Liver (tissue), 9 donors: Measurements from ENCODE around the gene ACOT6. TPM values are rescaled to one million over a fixed set of nuclear protein-coding genes. Genes with fewer than 3 reads are reported as not detected.

Experiments
- DNase-seq: peaks from one replicate; pipeline ENCODE4 v3.0.0-alpha.2; 2017; ENCODE audit warnings: low spot score
- H3K27ac ChIP-seq, 2 donors: one replicate each; pipeline ENCODE4 v1.7.0; 2013; ENCODE audit warnings: inconsistent platforms in 2 of 2, low read length in 2 of 2, control low read depth in 1 of 2, low read depth in 1 of 2, mild to moderate bottlenecking in 1 of 2
- H3K27me3 ChIP-seq, 4 donors: one replicate each; pipeline versions ENCODE4 v1.6.1 to v1.7.0; 2013; ENCODE audit warnings: low read length in 3 of 4, inconsistent platforms in 1 of 4, mild to moderate bottlenecking in 1 of 4, moderate library complexity in 1 of 4; ENCODE audit not compliant: control insufficient read depth in 4 of 4, insufficient read depth in 4 of 4
- H3K36me3 ChIP-seq, 4 donors: one replicate each; pipeline versions ENCODE4 v1.6.1 to v1.7.0; 2013; ENCODE audit warnings: low read length in 3 of 4, mild to moderate bottlenecking in 3 of 4, low read depth in 1 of 4, moderate library complexity in 1 of 4; ENCODE audit not compliant: control insufficient read depth in 4 of 4, insufficient read depth in 3 of 4
- H3K4me1 ChIP-seq, 4 donors: one replicate each; pipeline versions ENCODE4 v1.6.1 to v1.7.0; 2013; ENCODE audit warnings: low read length in 3 of 4, mild to moderate bottlenecking in 3 of 4, moderate library complexity in 1 of 4; ENCODE audit not compliant: control insufficient read depth in 4 of 4, insufficient read depth in 4 of 4
- H3K4me3 ChIP-seq, 3 donors: one replicate each; pipeline versions ENCODE4 v1.6.1 to v1.7.0; 2013; ENCODE audit warnings: low read length in 3 of 3, control low read depth in 1 of 3, low read depth in 1 of 3, mild to moderate bottlenecking in 1 of 3
- H3K9ac ChIP-seq, 2 donors: one replicate each; pipeline ENCODE4 v1.7.0; 2013; ENCODE audit warnings: low read length in 2 of 2, mild to moderate bottlenecking in 2 of 2, moderate library complexity in 2 of 2, control low read depth in 1 of 2, low read depth in 1 of 2
- H3K9me3 ChIP-seq, 4 donors: one replicate each; pipeline versions ENCODE4 v1.6.1 to v1.7.0; 2013; ENCODE audit warnings: low read length in 3 of 4; ENCODE audit not compliant: control insufficient read depth in 4 of 4
- ATF3 ChIP-seq: IDR thresholded peaks from 2 replicates; pipeline ENCODE4 v1.6.1; 2016; ENCODE audit warnings: antibody characterized with exemption
- CTCF ChIP-seq: fragments of 150-350 bp; IDR thresholded peaks from 2 replicates; pipeline ENCODE4 v1.5.1; 2017; ENCODE audit warnings: improper control_type of control experiment, low read depth, low read length; ENCODE audit not compliant: missing input control
- FOXA1 ChIP-seq: IDR thresholded peaks from 2 replicates; pipeline ENCODE4 v1.6.1; 2016; ENCODE audit warnings: antibody characterized with exemption
- GABPA ChIP-seq, 2 donors: IDR thresholded peaks in 1 of 2; conservative IDR thresholded peaks in 1 of 2; 2 replicates each; pipeline ENCODE4 v1.6.1; 2016; ENCODE audit warnings: antibody characterized with exemption in 2 of 2, mild to moderate bottlenecking in 1 of 2, moderate library complexity in 1 of 2
- HNF4A ChIP-seq, 2 donors: conservative IDR thresholded peaks; 2 replicates each; pipeline ENCODE4 v1.6.1; 2016; ENCODE audit warnings: antibody characterized with exemption in 2 of 2, mild to moderate bottlenecking in 2 of 2
- JUND ChIP-seq, 2 donors: IDR thresholded peaks; 2 replicates each; pipeline ENCODE4 v1.6.1; 2016; ENCODE audit warnings: antibody characterized with exemption in 2 of 2
- NR2F2 ChIP-seq: IDR thresholded peaks from 2 replicates; pipeline ENCODE4 v1.6.1; 2016; ENCODE audit warnings: antibody characterized with exemption
- REST ChIP-seq: IDR thresholded peaks from 2 replicates; pipeline ENCODE4 v1.6.1; 2016; ENCODE audit warnings: antibody characterized with exemption, mild to moderate bottlenecking
- SP1 ChIP-seq: IDR thresholded peaks from 2 replicates; pipeline ENCODE4 v1.6.1; 2018; ENCODE audit warnings: antibody characterized with exemption, mild to moderate bottlenecking
- TAF1 ChIP-seq: conservative IDR thresholded peaks from 2 replicates; pipeline ENCODE4 v1.6.1; 2016; ENCODE audit warnings: antibody characterized with exemption, mild to moderate bottlenecking
- YY1 ChIP-seq: IDR thresholded peaks from 2 replicates; pipeline ENCODE4 v1.6.1; 2016; ENCODE audit warnings: antibody characterized with exemption, mild to moderate bottlenecking
- ZBTB33 ChIP-seq: IDR thresholded peaks from 2 replicates; pipeline ENCODE4 v1.6.1; 2016; ENCODE audit warnings: antibody characterized with exemption
- WGBS: extraction: QIAGEN DNeasy Blood & Tissue Kit; methylation state at CpG from one replicate; pipeline ENCODE4 v1.1.7; 2013; 5-methylcytosine and 5-hydroxymethylcytosine counted together
- polyA plus RNA-seq, 2 donors: library from polyadenylated mRNA; stranded (reverse) in 1 of 2; unstranded in 1 of 2; fragments of 200-250 nt in 1 of 2; fragments of >200 nt in 1 of 2; fragmentation: Nextera tagmentation in 1 of 2; extraction: Ambion mirVana in 1 of 2; gene quantifications; one replicate each; pipeline versions ENCODE4 v1.2.1 to v1.2.3, GENCODE V29; 2013 to 2015
- total RNA-seq, 2 donors: library from RNA; depleted of rRNA; stranded (reverse); fragments of >200 nt; gene quantifications; one replicate each; pipeline ENCODE4 v1.2.3, GENCODE V29; 2014
- donor health status: healthy.
- donor health status: healthy.
- donor health status: healthy.
- donor health status: healthy.
- donor health status: healthy.

The ACOT6 gene
- total and polyA plus RNA-seq, 4 donors: 0.65 to 1.1 (median 1.1) TPM; not detected in 1

GRCh38 chr14:73620268-73620667, 8.0 kb downstream of the ACOT6 start:
- H3K27ac ChIP-seq: no peak overlapping the region
- TF ChIP-seq HNF4A (conservative IDR thresholded peaks at IDR 0.05): peak; percentile 36 to 54
- TF ChIP-seq SP1: no peak
- peaks cover 0 to 8% (median 2%) of the 10 kb centered on the region in 4 donors for H3K4me1 ChIP-seq
- no peak overlapping the region for H3K4me3 ChIP-seq
- H3K27me3 ChIP-seq: no peaks in the 10 kb centered on the region
- H3K9ac ChIP-seq: no peak overlapping the region
- no peaks in the 10 kb centered on the region for H3K9me3 ChIP-seq
- WGBS: 66% methylated on average over 10 of the region's 10 CpGs
- H3K36me3 ChIP-seq: peaks cover 0 to 2% (median 0%) of the 10 kb centered on the region in 4 donors
- no peak for DNase-seq

GRCh38 chr14:73623504-73624054, 11.3 kb downstream of the ACOT6 start:
- no peaks in the 10 kb centered on the region for H3K27me3 ChIP-seq
- no peaks in the 10 kb centered on the region for H3K36me3 ChIP-seq
- no peak overlapping the region for H3K27ac ChIP-seq
- no peak overlapping the region for H3K9ac ChIP-seq
- TF ChIP-seq TAF1: no peak
- TF ChIP-seq REST: no peak
- TF ChIP-seq ATF3: no peak
- no peak for TF ChIP-seq GABPA (IDR thresholded peaks at IDR 0.05 in 1 of 2, conservative IDR thresholded peaks at IDR 0.05 in 1 of 2)
- TF ChIP-seq SP1: no peak
- no peak for TF ChIP-seq JUND (IDR thresholded peaks at IDR 0.05)
- TF ChIP-seq CTCF: no peak
- TF ChIP-seq HNF4A (conservative IDR thresholded peaks at IDR 0.05): no peak
- no peak for DNase-seq
- 90% methylated on average over 4 of the region's 4 CpGs for WGBS
- H3K4me3 ChIP-seq: no peak overlapping the region
- H3K4me1 ChIP-seq: peaks cover 0 to 8% (median 2%) of the 10 kb centered on the region in 4 donors
- no peaks in the 10 kb centered on the region for H3K9me3 ChIP-seq

GRCh38 chr14:73625706-73626105, 13.4 kb downstream of the ACOT6 start:
- no peaks in the 10 kb centered on the region for H3K9me3 ChIP-seq
- TF ChIP-seq ZBTB33 (no peak), NR2F2 (no peak), SP1 (no peak), HNF4A (conservative IDR thresholded peaks at IDR 0.05) (no peak), FOXA1 (no peak), YY1 (no peak)
- no peaks in the 10 kb centered on the region for H3K4me1 ChIP-seq
- H3K27ac ChIP-seq: no peak overlapping the region
- H3K4me3 ChIP-seq: no peak overlapping the region
- H3K9ac ChIP-seq: no peak overlapping the region
- 82% methylated on average over 1 of the region's 1 CpG for WGBS
- DNase-seq: no peak
- no peaks in the 10 kb centered on the region for H3K27me3 ChIP-seq
- no peaks in the 10 kb centered on the region for H3K36me3 ChIP-seq
